HEK293 (cell line): Measurements from ENCODE around the gene GPRC5B.

Experiments used
- CTCF ChIA-PET: fragments of 350-600 bp; formaldehyde crosslinking; extraction: SDS; loops from one replicate; lab custom pipeline; 2021; ENCODE audit warnings: antibody characterized with exemption; lab: Yijun Ruan, JAX
- POLR2A ChIA-PET: fragments of 300-600 bp; formaldehyde crosslinking; extraction: SDS; loops from one replicate; lab custom pipeline; 2020; ENCODE audit warnings: antibody characterized with exemption, inconsistent platforms; lab: Yijun Ruan, JAX
- H3K27ac ChIP-seq: fragments of 200-500 bp; sonication (Bioruptor generic); 2 replicates; pipeline ENCODE4 v1.5.1; 2014; ENCODE audit warnings: low read depth, low read length, control low read depth, inconsistent platforms; ENCODE audit errors: extremely low read depth
- H3K36me3 ChIP-seq, 2 experiments: fragments of 200-500 bp in 1 of 2; sonication (Bioruptor generic) in 1 of 2; 1 replicate in 1 of 2; 2 replicates in 1 of 2; pipeline ENCODE4 v1.5.1; 2014 to 2017; ENCODE audit warnings: inconsistent platforms in 2 of 2, low read length in 2 of 2; ENCODE audit not compliant: control insufficient read depth in 2 of 2, insufficient read depth in 1 of 2
- H3K4me1 ChIP-seq: fragments of 200-500 bp; sonication (Bioruptor generic); 2 replicates; pipeline ENCODE4 v1.5.1; 2014; ENCODE audit warnings: mild to moderate bottlenecking, low read length, inconsistent platforms; ENCODE audit not compliant: control insufficient read depth, insufficient read depth
- H3K4me3 ChIP-seq: 2 replicates; pipeline ENCODE4 v1.5.1; 2011; ENCODE audit warnings: low read depth, mild to moderate bottlenecking, control low read depth, low read length, moderate library complexity
- H3K9me3 ChIP-seq: fragments of 200-500 bp; sonication (Bioruptor generic); 2 replicates; pipeline ENCODE4 v1.5.1; 2014; ENCODE audit warnings: low read depth, low read length, inconsistent platforms; ENCODE audit not compliant: control insufficient read depth, insufficient read depth
- GLI4 ChIP-seq: fragments of 450-650 bp; formaldehyde crosslinking; IDR thresholded peaks from 2 replicates; pipeline ENCODE4 v1.5.1; 2016; ENCODE audit warnings: missing biosample characterization, missing genetic modification characterization
- HOXD13 ChIP-seq: sonication (generic); formaldehyde crosslinking; IDR thresholded peaks from 2 replicates; pipeline ENCODE4 v1.8.0; 2022; ENCODE audit warnings: missing genetic modification reagents, borderline replicate concordance
- KLF16 ChIP-seq: fragments of 450-650 bp; formaldehyde crosslinking; IDR thresholded peaks from 2 replicates; pipeline ENCODE4 v1.5.1; 2017; ENCODE audit warnings: missing biosample characterization, missing genetic modification characterization
- KLF8 ChIP-seq: fragments of 450-650 bp; formaldehyde crosslinking; IDR thresholded peaks from 2 replicates; pipeline ENCODE4 v1.5.1; 2016; ENCODE audit warnings: missing biosample characterization, missing genetic modification characterization
- SCRT1 ChIP-seq: fragments of 450-650 bp; formaldehyde crosslinking; IDR thresholded peaks from 2 replicates; pipeline ENCODE4 v1.5.1; 2016; ENCODE audit warnings: missing biosample characterization, missing genetic modification characterization, borderline replicate concordance
- SCRT2 ChIP-seq: fragments of 450-650 bp; formaldehyde crosslinking; IDR thresholded peaks from 2 replicates; pipeline ENCODE4 v1.5.1; 2016; ENCODE audit warnings: missing biosample characterization, missing genetic modification characterization
- TRIM28 ChIP-seq: IDR thresholded peaks from 2 replicates; pipeline ENCODE4 v1.6.1; 2011; ENCODE audit warnings: low read length, control low read depth, borderline replicate concordance
- ZBTB17 ChIP-seq: fragments of 450-650 bp; formaldehyde crosslinking; IDR thresholded peaks from 2 replicates; pipeline ENCODE4 v1.5.1; 2016; ENCODE audit warnings: missing biosample characterization, missing genetic modification characterization
- ZBTB20 ChIP-seq: fragments of 450-650 bp; formaldehyde crosslinking; IDR thresholded peaks from 2 replicates; pipeline ENCODE4 v1.5.1; 2016; ENCODE audit warnings: missing biosample characterization, missing genetic modification characterization
- ZFHX2 ChIP-seq: fragments of 450-650 bp; formaldehyde crosslinking; conservative IDR thresholded peaks from 2 replicates; pipeline ENCODE4 v1.5.1; 2016; ENCODE audit warnings: missing biosample characterization, missing genetic modification characterization
- ZFP69B ChIP-seq: fragments of 450-650 bp; formaldehyde crosslinking; IDR thresholded peaks from 2 replicates; pipeline ENCODE4 v1.5.1; 2016; ENCODE audit warnings: missing biosample characterization, missing genetic modification characterization
- ZNF19 ChIP-seq: fragments of 450-650 bp; formaldehyde crosslinking; IDR thresholded peaks from 2 replicates; pipeline ENCODE4; 2016; ENCODE audit warnings: missing biosample characterization, missing genetic modification characterization, low read depth
- ZNF2 ChIP-seq: fragments of 450-650 bp; formaldehyde crosslinking; IDR thresholded peaks from 2 replicates; pipeline ENCODE4 v1.5.1; 2016; ENCODE audit warnings: missing biosample characterization, missing genetic modification characterization
- ZNF341 ChIP-seq: fragments of 450-650 bp; formaldehyde crosslinking; IDR thresholded peaks from 2 replicates; pipeline ENCODE4; 2016; ENCODE audit warnings: low read depth, missing biosample characterization, missing genetic modification characterization
- ZNF585B ChIP-seq: fragments of 450-650 bp; formaldehyde crosslinking; IDR thresholded peaks from 2 replicates; pipeline ENCODE4 v1.5.1; 2016; ENCODE audit warnings: missing biosample characterization, missing genetic modification characterization
- ZNF670 ChIP-seq: fragments of 450-650 bp; formaldehyde crosslinking; IDR thresholded peaks from 2 replicates; pipeline ENCODE4 v1.5.1; 2016; ENCODE audit warnings: missing biosample characterization, missing genetic modification characterization, low read depth
- ZNF776 ChIP-seq: fragments of 450-650 bp; formaldehyde crosslinking; IDR thresholded peaks from 2 replicates; pipeline ENCODE4 v1.5.0; 2017; ENCODE audit warnings: missing biosample characterization, missing genetic modification characterization, borderline replicate concordance
- ZNF792 ChIP-seq: fragments of 450-650 bp; formaldehyde crosslinking; IDR thresholded peaks from 2 replicates; pipeline ENCODE4 v1.5.1; 2016; ENCODE audit warnings: missing biosample characterization, missing genetic modification characterization
- ZSCAN30 ChIP-seq: fragments of 450-650 bp; IDR thresholded peaks from 2 replicates; pipeline ENCODE4 v1.5.1; 2018; ENCODE audit warnings: missing biosample characterization, mild to moderate bottlenecking, missing genetic modification characterization, moderate library complexity
- TF ChIP-seq, protein P1 (sequence below): fragments of 450-650 bp; formaldehyde crosslinking; IDR thresholded peaks from 2 replicates; pipeline ENCODE4 v1.5.1; 2016; ENCODE audit warnings: missing biosample characterization, missing genetic modification characterization
- TF ChIP-seq, protein P2 (sequence below): fragments of 450-650 bp; formaldehyde crosslinking; IDR thresholded peaks from 2 replicates; pipeline ENCODE4 v1.5.1; 2016; ENCODE audit warnings: missing biosample characterization, missing genetic modification characterization
- TF ChIP-seq, protein P3 (sequence below): fragments of 450-650 bp; IDR thresholded peaks from 2 replicates; pipeline ENCODE4 v1.5.1; 2018; ENCODE audit warnings: missing biosample characterization, mild to moderate bottlenecking, missing genetic modification characterization
- TF ChIP-seq, protein P4 (sequence below): fragments of 450-650 bp; formaldehyde crosslinking; optimal IDR thresholded peaks from 2 replicates; pipeline ENCODE3; 2016; ENCODE audit warnings: missing biosample characterization, mild to moderate bottlenecking, missing genetic modification characterization
- TF ChIP-seq, protein P5 (sequence below): fragments of 450-650 bp; formaldehyde crosslinking; IDR thresholded peaks from 2 replicates; pipeline ENCODE4 v1.5.1; 2017; ENCODE audit warnings: missing biosample characterization, missing genetic modification characterization
- TF ChIP-seq, protein P6 (sequence below): fragments of 450-650 bp; formaldehyde crosslinking; IDR thresholded peaks from 2 replicates; pipeline ENCODE4 v1.5.0; 2017; ENCODE audit warnings: missing biosample characterization, missing genetic modification characterization, borderline replicate concordance

The GPRC5B gene

DNA sequence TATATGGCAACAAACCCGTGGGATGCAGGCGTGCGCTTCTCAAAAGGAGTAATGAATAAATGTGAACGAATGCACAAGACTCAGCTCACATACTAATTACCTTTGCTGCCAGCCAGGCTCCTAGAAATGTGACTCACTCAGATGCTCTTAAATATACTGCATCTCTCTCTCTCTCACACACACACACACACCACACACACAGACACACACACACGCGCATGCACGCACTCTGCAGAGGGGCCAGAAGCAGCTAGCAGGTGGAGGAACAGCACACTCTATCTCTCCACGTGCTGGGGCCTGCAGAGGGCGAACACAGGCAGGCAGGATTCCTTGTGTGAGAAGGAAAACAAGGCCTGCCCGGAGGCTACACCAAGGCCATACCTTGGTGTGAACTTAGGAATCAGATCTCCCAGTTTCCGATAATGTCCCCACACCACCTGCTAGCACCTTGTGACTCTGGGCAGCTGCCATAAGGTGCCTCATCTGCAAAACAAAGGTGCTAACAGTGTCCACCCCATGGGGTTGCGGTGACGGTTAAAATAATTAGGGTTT, 5.3 kb downstream of the GPRC5B start:
- no peaks in the 10 kb centered on the region for H3K36me3 ChIP-seq
- H3K27ac ChIP-seq, result no peak overlapping the region
- CTCF ChIA-PET, result interaction anchor here (0.6 to 1.1 kb wide), 2 partner anchors 295 to 304 kb away, joined by 3 to 4 read pairs; no protein-coding TSS in a partner anchor
- H3K4me1 ChIP-seq, result no peaks in the 10 kb centered on the region
- H3K4me3 ChIP-seq, result no peak overlapping the region
- no peaks in the 10 kb centered on the region for H3K9me3 ChIP-seq
- POLR2A ChIA-PET, result interaction anchor here (0.8 kb wide), 1 partner anchor 161 kb away, joined by 6 read pairs; the partner anchor contains the start of genes IQCK and KNOP1
- TF ChIP-seq HOXD13 (CRISPR knock-in tag), result peak; percentile 89
- TF ChIP-seq ZNF670 (tag by site-specific recombination), result no peak
- TF ChIP-seq ZNF2, result no peak
- TF ChIP-seq SCRT2 (tag by site-specific recombination), result peak; percentile 68
- TF ChIP-seq ZNF341 (tag by site-specific recombination), result peak; percentile 77
- TF ChIP-seq, protein P1, sequence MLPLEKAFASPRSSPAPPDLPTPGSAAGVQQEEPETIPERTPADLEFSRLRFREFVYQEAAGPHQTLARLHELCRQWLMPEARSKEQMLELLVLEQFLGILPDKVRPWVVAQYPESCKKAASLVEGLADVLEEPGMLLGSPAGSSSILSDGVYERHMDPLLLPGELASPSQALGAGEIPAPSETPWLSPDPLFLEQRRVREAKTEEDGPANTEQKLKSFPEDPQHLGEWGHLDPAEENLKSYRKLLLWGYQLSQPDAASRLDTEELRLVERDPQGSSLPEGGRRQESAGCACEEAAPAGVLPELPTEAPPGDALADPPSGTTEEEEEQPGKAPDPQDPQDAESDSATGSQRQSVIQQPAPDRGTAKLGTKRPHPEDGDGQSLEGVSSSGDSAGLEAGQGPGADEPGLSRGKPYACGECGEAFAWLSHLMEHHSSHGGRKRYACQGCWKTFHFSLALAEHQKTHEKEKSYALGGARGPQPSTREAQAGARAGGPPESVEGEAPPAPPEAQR (tag by site-specific recombination), result 0 out of 2 replicates have a peak, but pooled peaks have one; percentile 57
- peak; percentile 76 for TF ChIP-seq SCRT1 (tag by site-specific recombination)
- peak; percentile 61; the same call in 1 of the 2 replicates for TF ChIP-seq TRIM28
- no peak for TF ChIP-seq KLF16 (tag by site-specific recombination)
- TF ChIP-seq, protein P2, sequence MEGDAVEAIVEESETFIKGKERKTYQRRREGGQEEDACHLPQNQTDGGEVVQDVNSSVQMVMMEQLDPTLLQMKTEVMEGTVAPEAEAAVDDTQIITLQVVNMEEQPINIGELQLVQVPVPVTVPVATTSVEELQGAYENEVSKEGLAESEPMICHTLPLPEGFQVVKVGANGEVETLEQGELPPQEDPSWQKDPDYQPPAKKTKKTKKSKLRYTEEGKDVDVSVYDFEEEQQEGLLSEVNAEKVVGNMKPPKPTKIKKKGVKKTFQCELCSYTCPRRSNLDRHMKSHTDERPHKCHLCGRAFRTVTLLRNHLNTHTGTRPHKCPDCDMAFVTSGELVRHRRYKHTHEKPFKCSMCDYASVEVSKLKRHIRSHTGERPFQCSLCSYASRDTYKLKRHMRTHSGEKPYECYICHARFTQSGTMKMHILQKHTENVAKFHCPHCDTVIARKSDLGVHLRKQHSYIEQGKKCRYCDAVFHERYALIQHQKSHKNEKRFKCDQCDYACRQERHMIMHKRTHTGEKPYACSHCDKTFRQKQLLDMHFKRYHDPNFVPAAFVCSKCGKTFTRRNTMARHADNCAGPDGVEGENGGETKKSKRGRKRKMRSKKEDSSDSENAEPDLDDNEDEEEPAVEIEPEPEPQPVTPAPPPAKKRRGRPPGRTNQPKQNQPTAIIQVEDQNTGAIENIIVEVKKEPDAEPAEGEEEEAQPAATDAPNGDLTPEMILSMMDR (tag by site-specific recombination), result peak; percentile 51
- TF ChIP-seq ZSCAN30 (tag by site-specific recombination), result peak; percentile 78
- TF ChIP-seq ZBTB20, result peak; percentile 60
- TF ChIP-seq, protein P3, sequence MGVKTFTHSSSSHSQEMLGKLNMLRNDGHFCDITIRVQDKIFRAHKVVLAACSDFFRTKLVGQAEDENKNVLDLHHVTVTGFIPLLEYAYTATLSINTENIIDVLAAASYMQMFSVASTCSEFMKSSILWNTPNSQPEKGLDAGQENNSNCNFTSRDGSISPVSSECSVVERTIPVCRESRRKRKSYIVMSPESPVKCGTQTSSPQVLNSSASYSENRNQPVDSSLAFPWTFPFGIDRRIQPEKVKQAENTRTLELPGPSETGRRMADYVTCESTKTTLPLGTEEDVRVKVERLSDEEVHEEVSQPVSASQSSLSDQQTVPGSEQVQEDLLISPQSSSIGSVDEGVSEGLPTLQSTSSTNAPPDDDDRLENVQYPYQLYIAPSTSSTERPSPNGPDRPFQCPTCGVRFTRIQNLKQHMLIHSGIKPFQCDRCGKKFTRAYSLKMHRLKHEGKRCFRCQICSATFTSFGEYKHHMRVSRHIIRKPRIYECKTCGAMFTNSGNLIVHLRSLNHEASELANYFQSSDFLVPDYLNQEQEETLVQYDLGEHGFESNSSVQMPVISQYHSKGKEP (tag by site-specific recombination), result peak; percentile 88
- TF ChIP-seq ZFP69B (tag by site-specific recombination), result peak; percentile 34; the same call in 1 of the 2 replicates
- TF ChIP-seq, protein P4, sequence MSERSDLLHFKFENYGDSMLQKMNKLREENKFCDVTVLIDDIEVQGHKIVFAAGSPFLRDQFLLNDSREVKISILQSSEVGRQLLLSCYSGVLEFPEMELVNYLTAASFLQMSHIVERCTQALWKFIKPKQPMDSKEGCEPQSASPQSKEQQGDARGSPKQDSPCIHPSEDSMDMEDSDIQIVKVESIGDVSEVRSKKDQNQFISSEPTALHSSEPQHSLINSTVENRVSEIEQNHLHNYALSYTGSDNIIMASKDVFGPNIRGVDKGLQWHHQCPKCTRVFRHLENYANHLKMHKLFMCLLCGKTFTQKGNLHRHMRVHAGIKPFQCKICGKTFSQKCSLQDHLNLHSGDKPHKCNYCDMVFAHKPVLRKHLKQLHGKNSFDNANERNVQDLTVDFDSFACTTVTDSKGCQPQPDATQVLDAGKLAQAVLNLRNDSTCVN, result peak; percentile 18
- TF ChIP-seq GLI4 (tag by site-specific recombination), result 0 out of 2 replicates have a peak, but pooled peaks have one; percentile 41
- no peak for TF ChIP-seq ZNF585B (tag by site-specific recombination)
- TF ChIP-seq, protein P5, sequence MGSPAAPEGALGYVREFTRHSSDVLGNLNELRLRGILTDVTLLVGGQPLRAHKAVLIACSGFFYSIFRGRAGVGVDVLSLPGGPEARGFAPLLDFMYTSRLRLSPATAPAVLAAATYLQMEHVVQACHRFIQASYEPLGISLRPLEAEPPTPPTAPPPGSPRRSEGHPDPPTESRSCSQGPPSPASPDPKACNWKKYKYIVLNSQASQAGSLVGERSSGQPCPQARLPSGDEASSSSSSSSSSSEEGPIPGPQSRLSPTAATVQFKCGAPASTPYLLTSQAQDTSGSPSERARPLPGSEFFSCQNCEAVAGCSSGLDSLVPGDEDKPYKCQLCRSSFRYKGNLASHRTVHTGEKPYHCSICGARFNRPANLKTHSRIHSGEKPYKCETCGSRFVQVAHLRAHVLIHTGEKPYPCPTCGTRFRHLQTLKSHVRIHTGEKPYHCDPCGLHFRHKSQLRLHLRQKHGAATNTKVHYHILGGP (tag by site-specific recombination), result no peak
- 0 out of 2 replicates have a peak, but pooled peaks have one; percentile 41 for TF ChIP-seq ZNF19 (tag by site-specific recombination)
- peak; percentile 73; the same call in 1 of the 2 replicates for TF ChIP-seq ZNF776 (tag by site-specific recombination)
- no peak for TF ChIP-seq ZFHX2 (tag by site-specific recombination)
- peak; percentile 63; the same call in 1 of the 2 replicates for TF ChIP-seq ZBTB17 (tag by site-specific recombination)
- TF ChIP-seq, protein P6, sequence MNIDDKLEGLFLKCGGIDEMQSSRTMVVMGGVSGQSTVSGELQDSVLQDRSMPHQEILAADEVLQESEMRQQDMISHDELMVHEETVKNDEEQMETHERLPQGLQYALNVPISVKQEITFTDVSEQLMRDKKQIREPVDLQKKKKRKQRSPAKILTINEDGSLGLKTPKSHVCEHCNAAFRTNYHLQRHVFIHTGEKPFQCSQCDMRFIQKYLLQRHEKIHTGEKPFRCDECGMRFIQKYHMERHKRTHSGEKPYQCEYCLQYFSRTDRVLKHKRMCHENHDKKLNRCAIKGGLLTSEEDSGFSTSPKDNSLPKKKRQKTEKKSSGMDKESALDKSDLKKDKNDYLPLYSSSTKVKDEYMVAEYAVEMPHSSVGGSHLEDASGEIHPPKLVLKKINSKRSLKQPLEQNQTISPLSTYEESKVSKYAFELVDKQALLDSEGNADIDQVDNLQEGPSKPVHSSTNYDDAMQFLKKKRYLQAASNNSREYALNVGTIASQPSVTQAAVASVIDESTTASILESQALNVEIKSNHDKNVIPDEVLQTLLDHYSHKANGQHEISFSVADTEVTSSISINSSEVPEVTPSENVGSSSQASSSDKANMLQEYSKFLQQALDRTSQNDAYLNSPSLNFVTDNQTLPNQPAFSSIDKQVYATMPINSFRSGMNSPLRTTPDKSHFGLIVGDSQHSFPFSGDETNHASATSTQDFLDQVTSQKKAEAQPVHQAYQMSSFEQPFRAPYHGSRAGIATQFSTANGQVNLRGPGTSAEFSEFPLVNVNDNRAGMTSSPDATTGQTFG (tag by site-specific recombination), result 0 out of 2 replicates have a peak, but pooled peaks have one; percentile 33
- TF ChIP-seq ZNF792 (tag by site-specific recombination), result 0 out of 2 replicates have a peak, but pooled peaks have one; percentile 27
- no peak for TF ChIP-seq KLF8
